ENCODE results near the gene TXNRD2. TPM values are rescaled to one million over a fixed set of nuclear protein-coding genes. Genes with fewer than 3 reads are reported as not detected.

The TXNRD2 gene
- total RNA-seq, 4 donors from 2014 or later, result 8.0 to 11.3 (median 10.4) TPM

DNA sequence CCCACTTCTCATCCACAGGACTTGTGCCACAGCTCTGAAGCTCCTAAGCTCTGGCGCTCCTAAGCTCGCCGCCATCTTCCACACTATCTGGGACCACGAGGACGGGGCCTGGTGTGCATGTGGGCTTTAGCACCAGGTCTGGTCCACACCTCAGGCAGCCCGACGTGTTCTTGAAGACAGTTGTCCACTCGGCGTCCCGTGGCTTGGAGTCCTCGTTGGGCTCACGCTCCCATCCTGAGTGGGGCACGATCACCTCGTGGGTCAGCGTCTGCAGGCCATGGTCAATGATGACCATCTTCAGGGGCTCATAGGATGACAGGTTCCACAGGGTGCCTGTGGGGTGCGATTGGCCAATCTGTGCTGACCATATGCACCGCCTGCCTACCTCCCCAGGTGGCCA lies 37.1 kb upstream of the TXNRD2 start:
- no peaks in the 10 kb centered on the region for H3K27me3 ChIP-seq
- 96 to 100% methylated on average over 2 to 15 of the region's 17 CpGs for WGBS, 2 donors
- H3K4me1 ChIP-seq, result peaks cover 2 to 39% (median 7%) of the 10 kb centered on the region in 3 donors
- H3K9me3 ChIP-seq, result no peaks in the 10 kb centered on the region
- no peak overlapping the region for H3K4me3 ChIP-seq
- no peak overlapping the region for H3K27ac ChIP-seq
- peaks cover 0 to 40% (median 0%) of the 10 kb centered on the region in 3 donors for H3K36me3 ChIP-seq
- TF ChIP-seq POLR2A (IDR thresholded peaks at IDR 0.05), result no peak
- TF ChIP-seq, protein P1, sequence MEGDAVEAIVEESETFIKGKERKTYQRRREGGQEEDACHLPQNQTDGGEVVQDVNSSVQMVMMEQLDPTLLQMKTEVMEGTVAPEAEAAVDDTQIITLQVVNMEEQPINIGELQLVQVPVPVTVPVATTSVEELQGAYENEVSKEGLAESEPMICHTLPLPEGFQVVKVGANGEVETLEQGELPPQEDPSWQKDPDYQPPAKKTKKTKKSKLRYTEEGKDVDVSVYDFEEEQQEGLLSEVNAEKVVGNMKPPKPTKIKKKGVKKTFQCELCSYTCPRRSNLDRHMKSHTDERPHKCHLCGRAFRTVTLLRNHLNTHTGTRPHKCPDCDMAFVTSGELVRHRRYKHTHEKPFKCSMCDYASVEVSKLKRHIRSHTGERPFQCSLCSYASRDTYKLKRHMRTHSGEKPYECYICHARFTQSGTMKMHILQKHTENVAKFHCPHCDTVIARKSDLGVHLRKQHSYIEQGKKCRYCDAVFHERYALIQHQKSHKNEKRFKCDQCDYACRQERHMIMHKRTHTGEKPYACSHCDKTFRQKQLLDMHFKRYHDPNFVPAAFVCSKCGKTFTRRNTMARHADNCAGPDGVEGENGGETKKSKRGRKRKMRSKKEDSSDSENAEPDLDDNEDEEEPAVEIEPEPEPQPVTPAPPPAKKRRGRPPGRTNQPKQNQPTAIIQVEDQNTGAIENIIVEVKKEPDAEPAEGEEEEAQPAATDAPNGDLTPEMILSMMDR (IDR thresholded peaks at IDR 0.05), result no peak
- intact Hi-C loops (cut with DNase I), result loop anchor here (10.0 kb wide), 1 partner anchor 136 kb away; the partner anchor contains the start of genes RANBP1 and TRMT2A
- no peak for DNase-seq

DNA sequence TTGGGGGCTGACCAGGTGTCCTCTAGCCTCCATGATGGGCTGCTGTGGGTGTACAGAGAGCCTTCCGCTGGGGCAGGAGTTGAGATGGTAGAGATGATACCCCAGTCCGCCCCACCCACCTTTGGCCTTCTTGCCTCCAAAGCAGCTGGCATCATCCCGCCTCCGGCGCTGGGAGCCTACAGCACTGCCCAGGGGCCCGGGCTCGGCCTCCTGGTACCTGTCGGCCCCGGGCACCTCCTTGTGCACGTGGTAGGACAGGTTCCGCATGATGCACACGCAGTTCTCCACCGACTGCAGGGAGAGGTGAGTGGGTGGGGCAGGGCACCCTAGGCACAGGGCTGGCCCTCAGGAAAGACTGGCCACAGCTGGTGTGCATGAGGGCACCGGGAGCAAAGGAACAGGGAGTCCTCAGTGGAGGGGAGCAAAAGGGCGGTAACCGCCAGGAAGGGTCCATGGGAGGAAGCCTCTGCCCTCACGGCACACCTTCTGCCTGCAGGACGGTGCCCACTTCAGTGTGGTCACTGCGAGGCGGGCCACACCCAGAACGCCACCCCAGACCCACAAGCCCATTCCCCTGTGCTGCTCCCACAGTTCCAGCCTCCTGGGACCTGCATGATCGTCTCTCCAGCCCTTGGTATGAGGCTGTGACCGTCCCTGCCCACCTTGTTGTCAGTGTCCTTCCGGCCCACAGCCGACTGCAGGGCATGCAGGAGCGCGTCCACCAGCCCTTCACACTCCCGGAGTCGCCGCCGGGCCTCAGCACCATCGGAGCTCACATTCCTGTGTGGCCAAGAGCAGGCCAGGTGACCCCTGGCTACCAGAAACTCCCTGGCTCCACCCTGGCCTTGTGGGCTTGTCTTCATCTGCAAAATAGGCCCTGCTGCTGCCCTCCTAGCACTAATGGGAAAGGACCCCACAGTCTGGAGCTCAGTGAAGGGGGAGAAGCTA lies 36.0 kb upstream of the TXNRD2 start:
- H3K9me3 ChIP-seq, result no peaks in the 10 kb centered on the region
- H3K36me3 ChIP-seq, result peaks cover 0 to 49% (median 0%) of the 10 kb centered on the region in 3 donors
- no peak for TF ChIP-seq POLR2A (IDR thresholded peaks at IDR 0.05)
- TF ChIP-seq, protein P1 (IDR thresholded peaks at IDR 0.05), result no peak
- no peak overlapping the region for H3K4me3 ChIP-seq
- intact Hi-C loops (cut with DNase I), result loop anchor here (10.0 kb wide), 1 partner anchor 137 kb away; the partner anchor contains the start of genes RANBP1 and TRMT2A
- H3K27ac ChIP-seq, result no peak overlapping the region
- 58 to 70% methylated on average over 2 to 10 of the region's 32 CpGs for WGBS, 2 donors
- no peaks in the 10 kb centered on the region for H3K27me3 ChIP-seq
- H3K4me1 ChIP-seq, result peaks cover 0 to 28% (median 0%) of the 10 kb centered on the region in 3 donors
- no peak for DNase-seq

DNA sequence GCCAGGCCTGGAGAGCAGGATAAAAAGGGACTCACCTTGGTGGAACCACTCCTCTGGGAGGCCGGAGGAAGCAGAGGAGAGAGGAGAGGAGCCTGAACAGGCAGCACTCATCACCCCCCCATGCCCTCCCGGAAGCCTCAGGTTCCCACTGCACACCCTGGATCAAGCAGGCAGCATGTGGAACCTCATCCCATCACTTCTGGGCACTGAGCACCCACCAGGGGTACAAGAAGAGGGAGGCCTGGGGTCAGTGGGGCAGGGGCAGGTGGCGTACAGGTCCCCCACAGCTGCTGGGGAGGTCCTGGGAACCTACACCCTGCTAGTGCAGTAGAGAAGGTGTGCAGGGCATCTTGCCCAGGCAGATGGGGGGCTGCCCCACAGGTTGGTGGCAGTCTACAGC lies 35.1 kb upstream of the TXNRD2 start:
- WGBS, 2 donors, result no CpG with 5 or more reads among the region's 3 CpGs

DNA sequence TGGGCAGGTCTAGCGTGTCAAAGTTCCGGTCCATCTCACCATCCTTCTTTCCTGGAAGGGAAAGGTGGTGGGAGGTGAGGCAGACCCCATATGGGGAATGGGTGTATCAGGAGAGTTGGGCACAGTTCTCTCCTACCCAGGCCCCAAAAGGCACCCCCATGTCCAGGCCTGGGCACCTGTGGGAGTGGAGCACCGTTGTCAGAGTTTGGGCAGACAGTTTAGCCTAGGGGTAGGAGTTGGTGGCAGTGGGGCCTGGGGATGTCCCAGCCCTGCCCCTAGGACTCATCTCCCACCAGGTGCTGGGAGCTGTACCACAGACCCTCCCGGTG lies 34.1 kb upstream of the TXNRD2 start:
- Histone ChIP-seq H3K36me3 (peaks cover 0 to 55% (median 0%) of the 10 kb centered on the region in 3 donors), H3K27ac (no peak overlapping the region), H3K4me1 (peaks cover 0 to 37% (median 2%) of the 10 kb centered on the region in 3 donors), H3K4me3 (no peak overlapping the region), H3K27me3 (no peaks in the 10 kb centered on the region), H3K9me3 (no peaks in the 10 kb centered on the region)
- no peak for TF ChIP-seq POLR2A (IDR thresholded peaks at IDR 0.05)
- TF ChIP-seq, protein P1 (IDR thresholded peaks at IDR 0.05), result no peak
- 63 to 75% methylated on average over 1 to 2 of the region's 4 CpGs for WGBS, 2 donors
- DNase-seq, result no peak
- intact Hi-C loops (cut with DNase I), result loop anchor here (10.0 kb wide), 1 partner anchor 139 kb away; the partner anchor contains the start of genes RANBP1 and TRMT2A

More for the DNA sequence above, 35.1 kb upstream of the TXNRD2 start:
- intact Hi-C loops (cut with DNase I), result loop anchor here (10.0 kb wide), 1 partner anchor 138 kb away; the partner anchor contains the start of genes RANBP1 and TRMT2A
- TF ChIP-seq POLR2A (IDR thresholded peaks at IDR 0.05), result no peak
- TF ChIP-seq, protein P1 (IDR thresholded peaks at IDR 0.05), result no peak
- Histone ChIP-seq H3K36me3 (peaks cover 0 to 56% (median 0%) of the 10 kb centered on the region in 3 donors), H3K27ac (no peak overlapping the region), H3K9me3 (no peaks in the 10 kb centered on the region), H3K4me3 (no peak overlapping the region), H3K4me1 (peaks cover 0 to 27% (median 0%) of the 10 kb centered on the region in 3 donors), H3K27me3 (no peaks in the 10 kb centered on the region)
- DNase-seq, result no peak
